Caco-2 (cell line): ENCODE measurements around the gene PPP2R2B. TPM values are rescaled to one million over a fixed set of nuclear protein-coding genes. Genes with fewer than 3 reads are reported as not detected.

ENCODE experiments used
- BruUV-seq: library from RNA; stranded (reverse); fragments of 400-500 nt; replicated peaks from 2 replicates; lab custom pipeline; 2021; lab: Mats Ljungman, UMichigan
- CTCF ChIA-PET: fragments of 300-600 bp; sonication (Branson Sonifier 250); formaldehyde crosslinking; loops from one replicate; lab custom pipeline; 2022; ENCODE audit warnings: antibody characterized with exemption; lab: Charles Lee
- POLR2A ChIA-PET: fragments of 300-600 bp; sonication (Branson Sonifier 250); formaldehyde crosslinking; loops from one replicate; lab custom pipeline; 2022; ENCODE audit warnings: antibody characterized with exemption; lab: Charles Lee
- DNase-seq, 2 experiments: peaks; one replicate each; pipeline versions ENCODE4 v3.0.0 to v3.0.0-alpha.2; 2020 to 2022
- H3K27me3 ChIP-seq: replicated peaks from 2 replicates; pipeline ENCODE4 v1.6.0; 2011; ENCODE audit warnings: low read length; ENCODE audit not compliant: control insufficient read depth, insufficient read depth
- H3K36me3 ChIP-seq: 2 replicates; pipeline ENCODE4 v1.5.1; 2011; ENCODE audit warnings: low read length; ENCODE audit not compliant: control insufficient read depth, insufficient read depth
- H3K4me1 ChIP-seq: fragments of 250-450 bp; sonication (Bioruptor Pico); 2 replicates; pipeline ENCODE4 v1.5.1; 2020; ENCODE audit warnings: mild to moderate bottlenecking
- H3K4me3 ChIP-seq: 2 replicates; pipeline ENCODE4 v1.5.1; 2011; ENCODE audit warnings: low read depth, mild to moderate bottlenecking, control low read depth, low read length
- H3K9me3 ChIP-seq: fragments of 250-450 bp; sonication (Bioruptor Pico); 2 replicates; pipeline ENCODE4 v1.5.1; 2020; ENCODE audit warnings: mild to moderate bottlenecking, moderate library complexity
- H3K27ac Mint-ChIP-seq: one replicate; pipeline ENCODE4 v1.8.0; 2022; ENCODE audit warnings: mixed read lengths; ENCODE audit not compliant: unreplicated experiment
- H3K27me3 Mint-ChIP-seq: one replicate; pipeline ENCODE4 v1.8.0; 2022; ENCODE audit warnings: mixed read lengths; ENCODE audit not compliant: insufficient read depth, unreplicated experiment
- H3K36me3 Mint-ChIP-seq: one replicate; pipeline ENCODE4 v1.8.0; 2022; ENCODE audit warnings: mild to moderate bottlenecking, mixed read lengths; ENCODE audit not compliant: insufficient read depth, unreplicated experiment
- H3K4me1 Mint-ChIP-seq: one replicate; pipeline ENCODE4 v1.8.0; 2022; ENCODE audit warnings: low read depth, mixed read lengths; ENCODE audit not compliant: unreplicated experiment
- H3K4me3 Mint-ChIP-seq: one replicate; pipeline ENCODE4 v1.8.0; 2022; ENCODE audit warnings: mild to moderate bottlenecking, moderate library complexity, mixed read lengths; ENCODE audit not compliant: unreplicated experiment
- H3K9me3 Mint-ChIP-seq: one replicate; pipeline ENCODE4 v1.8.0; 2022; ENCODE audit warnings: mixed read lengths; ENCODE audit not compliant: unreplicated experiment
- intact Hi-C: fragments of 100-400 bp; cut with micrococcal nuclease; formaldehyde crosslinking; loops from one replicate; pipeline ENCODE4 v1.10.0; 2022; ENCODE audit not compliant: unreplicated experiment
- total RNA-seq: library from RNA; stranded (reverse); gene quantifications from 2 replicates; pipeline ENCODE4 v1.2.3, GENCODE V29; 2022
- TF ChIP-seq, protein P1 (sequence below), 2 experiments: fragments of 200-600 bp in 1 of 2; IDR thresholded peaks; 1 replicate in 1 of 2; 2 replicates in 1 of 2; pipeline versions ENCODE4 v1.5.1 to v1.8.0; 2011 to 2022; ENCODE audit warnings: antibody characterized with exemption in 1 of 2, control low read depth in 1 of 2, inconsistent platforms in 1 of 2, low read depth in 1 of 2, low read length in 1 of 2, mild to moderate bottlenecking in 1 of 2, moderate library complexity in 1 of 2; ENCODE audit not compliant: insufficient read depth in 1 of 2, severe bottlenecking in 1 of 2, unreplicated experiment in 1 of 2

Gene PPP2R2B
- total RNA-seq, 1 experiment from 2014 or later = 9.8 TPM

DNA sequence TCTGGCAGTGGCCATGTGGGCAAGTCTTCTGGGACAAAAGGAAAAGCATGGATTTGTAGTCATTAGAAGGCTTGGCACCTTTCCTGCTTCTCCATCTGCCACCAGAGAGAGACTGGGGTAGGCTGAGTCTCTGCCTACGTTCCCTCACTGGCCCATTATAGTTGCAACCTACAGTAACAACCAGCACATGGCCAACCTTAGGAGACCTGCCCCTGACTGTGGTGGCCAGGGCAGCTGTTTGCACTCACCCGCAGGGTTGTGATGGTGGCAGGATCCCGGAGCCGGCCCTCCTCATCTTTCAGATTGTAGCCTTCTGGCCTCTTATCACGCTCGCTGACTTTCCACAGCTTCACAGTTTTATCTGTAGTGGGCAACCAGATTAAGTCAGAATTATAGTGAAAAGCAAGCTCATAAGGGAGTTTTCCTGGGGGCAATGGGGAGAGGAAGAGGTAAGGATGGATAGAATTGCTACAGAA, 187.6 kb downstream of the PPP2R2B start:
- CTCF ChIA-PET = no interaction called here
- no peaks in the 10 kb centered on the region; the same call in 1 of the 2 replicates for H3K27me3 ChIP-seq
- no peak overlapping the region for H3K4me3 Mint-ChIP-seq
- POLR2A ChIA-PET = no interaction called here
- H3K4me3 ChIP-seq = no peak overlapping the region
- no peak overlapping the region for H3K27ac Mint-ChIP-seq
- H3K4me1 ChIP-seq = peaks cover 8% of the 10 kb centered on the region
- no peaks in the 10 kb centered on the region for H3K9me3 ChIP-seq
- H3K36me3 ChIP-seq = no peaks in the 10 kb centered on the region
- DNase-seq = no peak
- no TSS peak for BruUV-seq
- TF ChIP-seq, protein P1, sequence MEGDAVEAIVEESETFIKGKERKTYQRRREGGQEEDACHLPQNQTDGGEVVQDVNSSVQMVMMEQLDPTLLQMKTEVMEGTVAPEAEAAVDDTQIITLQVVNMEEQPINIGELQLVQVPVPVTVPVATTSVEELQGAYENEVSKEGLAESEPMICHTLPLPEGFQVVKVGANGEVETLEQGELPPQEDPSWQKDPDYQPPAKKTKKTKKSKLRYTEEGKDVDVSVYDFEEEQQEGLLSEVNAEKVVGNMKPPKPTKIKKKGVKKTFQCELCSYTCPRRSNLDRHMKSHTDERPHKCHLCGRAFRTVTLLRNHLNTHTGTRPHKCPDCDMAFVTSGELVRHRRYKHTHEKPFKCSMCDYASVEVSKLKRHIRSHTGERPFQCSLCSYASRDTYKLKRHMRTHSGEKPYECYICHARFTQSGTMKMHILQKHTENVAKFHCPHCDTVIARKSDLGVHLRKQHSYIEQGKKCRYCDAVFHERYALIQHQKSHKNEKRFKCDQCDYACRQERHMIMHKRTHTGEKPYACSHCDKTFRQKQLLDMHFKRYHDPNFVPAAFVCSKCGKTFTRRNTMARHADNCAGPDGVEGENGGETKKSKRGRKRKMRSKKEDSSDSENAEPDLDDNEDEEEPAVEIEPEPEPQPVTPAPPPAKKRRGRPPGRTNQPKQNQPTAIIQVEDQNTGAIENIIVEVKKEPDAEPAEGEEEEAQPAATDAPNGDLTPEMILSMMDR (IDR thresholded peaks at IDR 0.05; ENCODE audit: insufficient read depth in 1 of 2, low read depth in 1 of 2, low read length in 1 of 2, severe bottlenecking in 1 of 2, unreplicated experiment in 1 of 2) = no peak
- intact Hi-C loops = no loop called here
- no peaks in the 10 kb centered on the region for H3K9me3 Mint-ChIP-seq
- H3K27me3 Mint-ChIP-seq = peaks cover 3% of the 10 kb centered on the region
- H3K36me3 Mint-ChIP-seq = no peaks in the 10 kb centered on the region
- H3K4me1 Mint-ChIP-seq = no peaks in the 10 kb centered on the region

DNA sequence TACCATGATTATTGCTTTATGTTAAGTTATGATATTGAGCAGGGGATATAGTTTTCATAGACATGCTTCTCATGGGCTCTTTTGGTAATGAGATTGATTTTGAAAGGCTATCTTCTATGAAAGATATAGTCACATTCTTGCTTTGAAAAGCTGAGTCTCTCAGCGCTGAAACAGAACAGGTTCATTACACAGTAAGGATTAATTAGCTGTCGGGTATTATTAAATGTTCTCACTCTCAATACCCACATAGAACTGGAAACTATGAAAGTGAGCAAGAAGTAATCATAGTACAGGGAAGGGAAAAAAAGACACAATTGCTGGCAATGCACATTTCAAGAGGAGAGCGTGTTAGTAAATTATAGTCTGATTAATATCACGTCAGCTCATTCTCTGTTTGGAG, 190.9 kb downstream of the PPP2R2B start:
- CTCF ChIA-PET = no interaction called here
- peaks cover 7% of the 10 kb centered on the region for H3K27me3 Mint-ChIP-seq
- H3K4me3 Mint-ChIP-seq = no peak overlapping the region
- Histone ChIP-seq H3K27me3 (no peaks in the 10 kb centered on the region; the same call in 1 of the 2 replicates), H3K36me3 (no peaks in the 10 kb centered on the region), H3K9me3 (no peaks in the 10 kb centered on the region), H3K4me3 (no peak overlapping the region), H3K4me1 (no peaks in the 10 kb centered on the region)
- H3K4me1 Mint-ChIP-seq = no peaks in the 10 kb centered on the region
- H3K36me3 Mint-ChIP-seq = no peaks in the 10 kb centered on the region
- POLR2A ChIA-PET = no interaction called here
- intact Hi-C loops = no loop called here
- BruUV-seq = no TSS peak
- H3K27ac Mint-ChIP-seq = no peak overlapping the region
- H3K9me3 Mint-ChIP-seq = no peaks in the 10 kb centered on the region
- TF ChIP-seq, protein P1 (IDR thresholded peaks at IDR 0.05; ENCODE audit: insufficient read depth in 1 of 2, low read depth in 1 of 2, low read length in 1 of 2, severe bottlenecking in 1 of 2, unreplicated experiment in 1 of 2) = no peak
- no peak for DNase-seq

DNA sequence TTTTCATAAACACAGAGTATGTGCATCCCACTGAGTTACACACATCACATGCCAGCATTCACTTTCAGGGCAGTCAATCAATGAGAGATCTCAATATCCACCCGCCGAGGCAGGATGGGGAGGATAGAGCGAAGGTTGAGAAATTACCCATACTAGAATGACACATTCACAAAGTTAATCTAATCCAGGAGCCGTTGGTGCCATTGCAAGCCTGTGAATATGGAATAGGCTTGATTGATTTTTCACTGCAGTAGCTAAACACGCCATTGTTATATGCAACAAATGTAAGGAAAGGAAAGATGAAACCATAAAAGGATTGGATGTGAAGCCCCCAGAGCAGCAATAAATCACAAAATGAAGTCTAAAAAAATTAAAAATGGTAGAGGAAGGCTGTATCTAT, 194.7 kb downstream of the PPP2R2B start:
- TF ChIP-seq, protein P1 (IDR thresholded peaks at IDR 0.05; ENCODE audit: insufficient read depth in 1 of 2, low read depth in 1 of 2, low read length in 1 of 2, severe bottlenecking in 1 of 2, unreplicated experiment in 1 of 2) = no peak
- no peaks in the 10 kb centered on the region for H3K36me3 Mint-ChIP-seq
- intact Hi-C loops = no loop called here
- no peak overlapping the region for H3K4me3 ChIP-seq
- H3K27me3 ChIP-seq = no peaks in the 10 kb centered on the region
- H3K27ac Mint-ChIP-seq = no peak overlapping the region
- peaks cover 7% of the 10 kb centered on the region for H3K27me3 Mint-ChIP-seq
- H3K36me3 ChIP-seq = no peaks in the 10 kb centered on the region
- POLR2A ChIA-PET = no interaction called here
- CTCF ChIA-PET = no interaction called here
- H3K4me3 Mint-ChIP-seq = no peak overlapping the region
- DNase-seq = no peak
- no peaks in the 10 kb centered on the region for H3K9me3 ChIP-seq
- no peaks in the 10 kb centered on the region for H3K4me1 ChIP-seq
- BruUV-seq = no TSS peak
- no peaks in the 10 kb centered on the region for H3K9me3 Mint-ChIP-seq
- H3K4me1 Mint-ChIP-seq = no peaks in the 10 kb centered on the region
